Activated B cell treated with CpG ODN at 0.5 μM for 24 hours (primary cell): ENCODE data around the gene PCBP2. TPM values are rescaled to one million over a fixed set of nuclear protein-coding genes. Genes with fewer than 3 reads are reported as not detected.

ENCODE experiments used
- ATAC-seq: fragments of 200-7000 bp; cut with Tn5 transposase; one replicate; pipeline ENCODE4 v1.10.0; 2021; ENCODE audit warnings: low read depth, mild to moderate bottlenecking, moderate library complexity
- CTCF ChIA-PET: fragments of 350-600 bp; sonication (Branson Sonifier 250); formaldehyde crosslinking; loops from one replicate; lab custom pipeline; 2021; ENCODE audit warnings: antibody characterized with exemption; lab: Charles Lee
- POLR2A ChIA-PET: fragments of 350-600 bp; sonication (Branson Sonifier 250); formaldehyde crosslinking; loops from one replicate; lab custom pipeline; 2021; ENCODE audit warnings: antibody characterized with exemption; lab: Charles Lee
- DNase-seq: peaks from one replicate; pipeline ENCODE4 v3.0.0; 2022
- H3K27ac Mint-ChIP-seq: one replicate; pipeline ENCODE4 v1.8.0; 2020; ENCODE audit warnings: mixed read lengths
- H3K27me3 Mint-ChIP-seq: one replicate; pipeline ENCODE4 v1.8.0; 2021; ENCODE audit warnings: mixed read lengths
- H3K36me3 Mint-ChIP-seq: one replicate; pipeline ENCODE4 v1.8.0; 2021; ENCODE audit warnings: low read depth, mixed read lengths
- H3K4me1 Mint-ChIP-seq: one replicate; pipeline ENCODE4 v1.8.0; 2021; ENCODE audit warnings: mixed read lengths
- H3K4me3 Mint-ChIP-seq: one replicate; pipeline ENCODE4 v1.8.0; 2020; ENCODE audit warnings: mild to moderate bottlenecking, mixed read lengths
- H3K9me3 Mint-ChIP-seq: one replicate; pipeline ENCODE4 v1.8.0; 2020; ENCODE audit warnings: mixed read lengths
- intact Hi-C: fragments of 100-400 bp; cut with micrococcal nuclease; formaldehyde crosslinking; loops from one replicate; pipeline ENCODE4 v1.15.1; 2024
- total RNA-seq: library from RNA; stranded (reverse); gene quantifications from 2 replicates; pipeline ENCODE4 v1.2.3, GENCODE V29; 2022
- TF ChIP-seq, protein P1 (sequence below): fragments of 200-600 bp; IDR thresholded peaks from one replicate; pipeline ENCODE4 v1.8.0; 2022; ENCODE audit warnings: antibody characterized with exemption, mild to moderate bottlenecking

PCBP2 gene
- total RNA-seq, 1 donor from 2014 or later, result 853 TPM

- H3K4me1 Mint-ChIP-seq, result peaks cover 8% of the 10 kb centered on the region
- TF ChIP-seq, protein P1, sequence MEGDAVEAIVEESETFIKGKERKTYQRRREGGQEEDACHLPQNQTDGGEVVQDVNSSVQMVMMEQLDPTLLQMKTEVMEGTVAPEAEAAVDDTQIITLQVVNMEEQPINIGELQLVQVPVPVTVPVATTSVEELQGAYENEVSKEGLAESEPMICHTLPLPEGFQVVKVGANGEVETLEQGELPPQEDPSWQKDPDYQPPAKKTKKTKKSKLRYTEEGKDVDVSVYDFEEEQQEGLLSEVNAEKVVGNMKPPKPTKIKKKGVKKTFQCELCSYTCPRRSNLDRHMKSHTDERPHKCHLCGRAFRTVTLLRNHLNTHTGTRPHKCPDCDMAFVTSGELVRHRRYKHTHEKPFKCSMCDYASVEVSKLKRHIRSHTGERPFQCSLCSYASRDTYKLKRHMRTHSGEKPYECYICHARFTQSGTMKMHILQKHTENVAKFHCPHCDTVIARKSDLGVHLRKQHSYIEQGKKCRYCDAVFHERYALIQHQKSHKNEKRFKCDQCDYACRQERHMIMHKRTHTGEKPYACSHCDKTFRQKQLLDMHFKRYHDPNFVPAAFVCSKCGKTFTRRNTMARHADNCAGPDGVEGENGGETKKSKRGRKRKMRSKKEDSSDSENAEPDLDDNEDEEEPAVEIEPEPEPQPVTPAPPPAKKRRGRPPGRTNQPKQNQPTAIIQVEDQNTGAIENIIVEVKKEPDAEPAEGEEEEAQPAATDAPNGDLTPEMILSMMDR, result no peak
- H3K4me3 Mint-ChIP-seq, result no peak overlapping the region
- DNase-seq, result no peak
- intact Hi-C loops, result no loop called here
- H3K27ac Mint-ChIP-seq, result no peak overlapping the region
- ATAC-seq, result no peak
- H3K27me3 Mint-ChIP-seq, result no peaks in the 10 kb centered on the region
- POLR2A ChIA-PET, result no interaction called here
- CTCF ChIA-PET, result no interaction called here
- no peaks in the 10 kb centered on the region for H3K9me3 Mint-ChIP-seq
- H3K36me3 Mint-ChIP-seq, result peaks cover 92% of the 10 kb centered on the region
These were observed 14.7 kb downstream of the PCBP2 start for GRCh38 chr12:53466640-53467039.

DNA sequence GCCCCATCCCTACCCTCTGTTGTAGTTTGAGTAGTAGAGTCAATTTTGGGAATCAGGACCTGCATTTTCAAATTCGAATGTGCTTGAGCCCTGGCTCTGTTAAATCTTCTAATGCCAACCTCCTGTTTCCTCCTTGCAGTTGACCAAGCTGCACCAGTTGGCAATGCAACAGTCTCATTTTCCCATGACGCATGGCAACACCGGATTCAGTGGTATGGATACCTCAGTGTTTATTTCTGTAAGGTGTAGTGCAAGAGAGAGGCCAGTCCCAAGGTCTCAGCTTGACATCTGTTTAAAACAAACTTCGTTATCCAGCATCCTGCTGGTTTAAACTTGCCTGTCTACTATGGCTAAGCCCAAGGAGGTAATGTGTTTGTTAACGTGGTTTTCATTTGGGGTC, 15.2 kb downstream of the PCBP2 start:
- POLR2A ChIA-PET, result interaction anchor here (0.7 kb wide), 1 partner anchor 8 kb away, joined by 3 read pairs; no protein-coding TSS in a partner anchor

DNA sequence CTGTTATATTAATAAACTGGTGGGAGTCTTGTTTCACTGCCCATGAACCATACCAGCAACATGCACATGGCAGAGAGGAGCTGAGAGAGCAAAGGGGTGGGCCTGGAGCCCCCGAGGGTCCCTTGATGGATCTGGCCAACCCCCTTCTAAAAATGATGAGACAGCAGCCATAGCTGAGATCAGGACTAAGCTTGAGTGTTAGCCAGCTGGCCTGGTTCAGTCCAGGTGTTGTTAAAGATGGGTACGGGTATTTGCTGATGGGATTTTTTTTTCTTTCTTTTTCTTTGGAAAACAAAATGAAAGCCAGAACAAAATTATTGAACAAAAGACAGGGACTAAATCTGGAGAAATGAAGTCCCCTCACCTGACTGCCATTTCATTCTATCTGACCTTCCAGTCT, 16.0 kb downstream of the PCBP2 start:
- H3K4me3 Mint-ChIP-seq, result no peak overlapping the region
- TF ChIP-seq, protein P1, result no peak
- ATAC-seq, result no peak

More for the DNA sequence above, 15.2 kb downstream of the PCBP2 start:
- H3K4me1 Mint-ChIP-seq, result peaks cover 8% of the 10 kb centered on the region
- intact Hi-C loops, result no loop called here
- DNase-seq, result no peak
- no peaks in the 10 kb centered on the region for H3K9me3 Mint-ChIP-seq
- CTCF ChIA-PET, result no interaction called here
- TF ChIP-seq, protein P1, result no peak
- H3K27me3 Mint-ChIP-seq, result no peaks in the 10 kb centered on the region
- H3K4me3 Mint-ChIP-seq, result no peak overlapping the region
- no peak for ATAC-seq
- H3K27ac Mint-ChIP-seq, result no peak overlapping the region
- H3K36me3 Mint-ChIP-seq, result peaks cover 92% of the 10 kb centered on the region

GRCh38 chr12:53468282-53468681, 16.4 kb downstream of the PCBP2 start:
- intact Hi-C loops, result no loop called here
- Mint-ChIP-seq H3K4me3 (no peak overlapping the region), H3K4me1 (peaks cover 9% of the 10 kb centered on the region), H3K9me3 (no peaks in the 10 kb centered on the region), H3K36me3 (peaks cover 89% of the 10 kb centered on the region), H3K27ac (no peak overlapping the region), H3K27me3 (no peaks in the 10 kb centered on the region)
- ATAC-seq (no peak), DNase-seq (no peak)
- POLR2A ChIA-PET, result interaction anchor here (0.6 to 1.2 kb wide), 4 partner anchors 10 to 1030 kb away, joined by 3 to 15 read pairs (median 4); no protein-coding TSS in a partner anchor
- CTCF ChIA-PET, result no interaction called here
- TF ChIP-seq, protein P1, result no peak

More for the DNA sequence above, 16.0 kb downstream of the PCBP2 start:
- ChIA-PET CTCF (no interaction called here), POLR2A (interaction anchor here (0.6 to 1.2 kb wide), 4 partner anchors 9 to 1031 kb away, joined by 3 to 4 read pairs (median 3); no protein-coding TSS in a partner anchor)
- intact Hi-C loops, result no loop called here
- H3K36me3 Mint-ChIP-seq, result peaks cover 92% of the 10 kb centered on the region
- no peaks in the 10 kb centered on the region for H3K9me3 Mint-ChIP-seq
- no peak for DNase-seq
- peaks cover 9% of the 10 kb centered on the region for H3K4me1 Mint-ChIP-seq
- H3K27ac Mint-ChIP-seq, result no peak overlapping the region
- no peaks in the 10 kb centered on the region for H3K27me3 Mint-ChIP-seq

GRCh38 chr12:53472056-53472582, 20.2 kb downstream of the PCBP2 start:
- H3K27ac Mint-ChIP-seq, result no peak overlapping the region
- TF ChIP-seq, protein P1, result no peak
- no peak for ATAC-seq

More at GRCh38 chr12:53472056-53472582, 20.2 kb downstream of the PCBP2 start:
- Mint-ChIP-seq H3K36me3 (peaks cover 88% of the 10 kb centered on the region), H3K4me1 (peaks cover 4% of the 10 kb centered on the region), H3K27me3 (no peaks in the 10 kb centered on the region), H3K9me3 (no peaks in the 10 kb centered on the region), H3K4me3 (no peak overlapping the region)
- CTCF ChIA-PET, result no interaction called here
- POLR2A ChIA-PET, result interaction anchor here (0.6 kb wide), 1 partner anchor 117 kb away, joined by 7 read pairs; no protein-coding TSS in a partner anchor
- intact Hi-C loops, result loop anchor here (2.0 kb wide), 1 partner anchor 13 kb away; no protein-coding TSS in a partner anchor
- DNase-seq, result no peak
